Spleen (tissue), 7 donors: ENCODE results near the gene TLE4.
A peak's percentile ranks its signal among the peaks of the same experiment; 100 is the strongest.

Experiments
- CTCF ChIP-seq, 11 experiments: fragments of 200-600 bp in 7 of 11; fragments of 450-650 bp in 4 of 11; sonication (generic) in 4 of 11; IDR thresholded peaks in 8 of 11; conservative IDR thresholded peaks in 3 of 11; 1 replicate in 7 of 11; 2 replicates in 4 of 11; pipeline versions ENCODE4 v1.4.0 to v1.8.0; 2016 to 2021; ENCODE audit warnings: antibody characterized with exemption in 11 of 11, inconsistent platforms in 4 of 11, mild to moderate bottlenecking in 1 of 11
- POLR2A ChIP-seq, 3 donors: fragments of 450-650 bp; IDR thresholded peaks; one replicate each; pipeline ENCODE4 v1.5.1; 2017; ENCODE audit warnings: antibody characterized with exemption in 3 of 3, mild to moderate bottlenecking in 1 of 3
- donor health status: DM: no; HTN: no; CAD: no; lungs with moderate emphysema.
- donor health status: DM: no; HTN: no; CAD: no.
- donor health status: DM: no; HTN: no; CAD: no.

DNA sequence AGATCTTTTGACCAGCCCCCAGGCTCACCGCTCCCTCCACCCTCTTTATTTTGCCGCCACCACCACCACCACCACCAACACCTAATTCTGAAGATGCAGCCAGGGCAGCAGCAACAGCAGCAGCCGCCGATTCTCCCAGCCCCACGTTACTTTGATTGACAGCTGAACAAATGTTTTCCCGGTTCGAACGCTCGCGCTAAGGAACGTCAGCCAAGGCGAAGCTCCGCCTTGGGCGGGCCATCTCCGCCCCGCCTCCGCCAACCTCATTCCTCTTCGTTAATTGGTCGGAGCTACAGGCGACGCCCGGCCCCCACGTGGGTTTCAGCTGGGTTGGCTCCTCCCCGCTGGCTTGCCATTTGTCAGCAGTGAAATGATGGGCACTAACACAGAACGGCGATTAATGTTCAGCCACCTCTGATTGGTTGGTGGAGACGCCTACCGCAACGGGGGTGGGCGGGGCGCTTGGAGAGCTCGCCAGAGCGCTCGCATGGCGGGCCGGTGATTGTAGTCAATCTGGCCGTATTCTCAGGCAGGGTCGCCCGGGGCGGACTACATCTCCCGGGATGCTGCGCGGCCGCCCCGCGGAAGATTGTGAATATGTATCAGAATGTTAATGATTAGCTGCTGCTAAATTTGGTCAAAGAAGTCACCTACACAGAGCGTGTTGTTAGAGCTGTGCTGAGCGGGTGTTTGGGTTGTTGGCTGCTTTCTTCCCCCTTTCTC lies at the start of gene TLE4:
- peak in 3 of 11 experiments; percentile 10 to 42 (median 20) for TF ChIP-seq CTCF (IDR thresholded peaks at IDR 0.05 in 8 of 11, conservative IDR thresholded peaks at IDR 0.05 in 3 of 11)
- TF ChIP-seq POLR2A (IDR thresholded peaks at IDR 0.05), result peak; percentile 15 to 99 (median 93)
